A673 (cell line): Measurements from ENCODE around the gene CDH4. TPM values are rescaled to one million over a fixed set of nuclear protein-coding genes. Genes with fewer than 3 reads are reported as not detected.

Experiments used
- BruUV-seq: library from RNA; stranded (reverse); fragments of 400-500 nt; replicated peaks from 2 replicates; lab custom pipeline; 2021; lab: Mats Ljungman, UMichigan
- CTCF ChIA-PET: fragments of 300-600 bp; sonication (Branson Sonifier 250); formaldehyde crosslinking; loops from one replicate; lab custom pipeline; 2022; ENCODE audit warnings: antibody characterized with exemption; lab: Charles Lee
- POLR2A ChIA-PET: fragments of 300-600 bp; sonication (Branson Sonifier 250); formaldehyde crosslinking; loops from one replicate; lab custom pipeline; 2022; ENCODE audit warnings: antibody characterized with exemption; ENCODE audit not compliant: low non-redundant PET; lab: Charles Lee
- DNase-seq: peaks from one replicate; pipeline ENCODE4 v3.0.0-alpha.2; 2015; ENCODE audit warnings: low spot score
- H3K27ac ChIP-seq: fragments of 200-600 bp; sonication (generic); 2 replicates; pipeline ENCODE4 v1.5.1; 2016; ENCODE audit warnings: mixed run types, low read depth, mild to moderate bottlenecking, mixed read lengths, antibody characterized with exemption, low read length; ENCODE audit not compliant: poor library complexity, severe bottlenecking
- H3K27me3 ChIP-seq: fragments of 200-600 bp; sonication (generic); replicated peaks from 2 replicates; pipeline ENCODE4 v1.6.1; 2017; ENCODE audit warnings: mixed run types, low read depth, mild to moderate bottlenecking, mixed read lengths, antibody characterized with exemption, low read length; ENCODE audit not compliant: insufficient read depth, poor library complexity
- H3K36me3 ChIP-seq: fragments of 200-600 bp; sonication (generic); 2 replicates; pipeline ENCODE4 v1.6.1; 2016; ENCODE audit warnings: mixed run types, mild to moderate bottlenecking, mixed read lengths, antibody characterized with exemption, low read length; ENCODE audit not compliant: insufficient read depth, poor library complexity, severe bottlenecking
- H3K4me1 ChIP-seq: fragments of 200-600 bp; sonication (generic); 2 replicates; pipeline ENCODE4 v1.6.1; 2017; ENCODE audit warnings: mixed run types, mild to moderate bottlenecking, mixed read lengths, antibody characterized with exemption, low read length; ENCODE audit not compliant: insufficient read depth, poor library complexity, severe bottlenecking
- H3K4me3 ChIP-seq: fragments of 200-600 bp; sonication (generic); 2 replicates; pipeline ENCODE4 v1.5.1; 2016; ENCODE audit warnings: low read depth, mixed run types, mild to moderate bottlenecking, mixed read lengths, low read length; ENCODE audit not compliant: poor library complexity, severe bottlenecking
- H3K9me3 ChIP-seq: fragments of 200-600 bp; sonication (generic); 2 replicates; pipeline ENCODE4 v1.6.1; 2016; ENCODE audit warnings: mixed run types, low read depth, mild to moderate bottlenecking, mixed read lengths, antibody characterized with exemption, low read length; ENCODE audit not compliant: poor library complexity, severe bottlenecking
- EZH2 ChIP-seq: fragments of 200-600 bp; sonication (generic); IDR thresholded peaks from 2 replicates; pipeline ENCODE4 v1.6.1; 2017; ENCODE audit warnings: borderline replicate concordance, low read depth, mild to moderate bottlenecking, mixed read lengths, antibody characterized with exemption, low read length; ENCODE audit not compliant: poor library complexity, severe bottlenecking
- intact Hi-C: fragments of 100-400 bp; cut with micrococcal nuclease; formaldehyde crosslinking; loops from one replicate; pipeline ENCODE4 v1.10.0; 2022; ENCODE audit not compliant: unreplicated experiment
- total RNA-seq: library from RNA; stranded (reverse); gene quantifications from 2 replicates; pipeline ENCODE4 v1.2.3, GENCODE V29; 2021
- TF ChIP-seq, protein P1 (sequence below): fragments of 300-800, 200-600 bp; sonication (generic); conservative IDR thresholded peaks from 2 replicates; pipeline ENCODE4 v1.5.1; 2017; ENCODE audit warnings: low read depth, mild to moderate bottlenecking, antibody characterized with exemption, low read length, moderate library complexity, mixed read lengths

CDH4 gene
- total RNA-seq, 1 experiment from 2014 or later, result 8.3 TPM

DNA sequence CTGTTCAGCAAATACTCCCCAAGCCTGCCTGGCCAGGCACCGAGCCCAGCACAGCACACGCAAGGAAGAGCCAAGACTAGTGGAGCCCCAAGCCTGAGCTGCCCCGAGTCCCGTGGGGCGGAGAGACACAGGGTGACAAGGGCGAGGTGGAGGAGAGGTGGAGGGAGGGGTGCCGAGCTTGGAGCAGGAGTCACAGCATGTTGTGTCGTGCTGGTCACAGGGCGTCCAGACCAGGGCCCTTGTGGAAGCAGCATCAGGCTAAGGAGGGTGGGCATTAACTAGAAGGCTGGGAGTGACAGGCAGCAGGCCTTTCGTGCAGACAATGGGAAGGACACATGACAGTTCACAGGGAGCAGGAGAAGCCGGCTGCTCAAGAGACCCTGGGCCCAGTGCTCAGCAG, 422.1 kb downstream of the CDH4 start:
- CTCF ChIA-PET, result no interaction called here
- POLR2A ChIA-PET, result no interaction called here
- no peak overlapping the region for H3K27ac ChIP-seq
- intact Hi-C loops, result no loop called here
- peaks cover 11% of the 10 kb centered on the region for H3K27me3 ChIP-seq
- no TSS peak for BruUV-seq
- no peak for DNase-seq
- H3K4me3 ChIP-seq, result no peak overlapping the region
- TF ChIP-seq EZH2, result no peak
- TF ChIP-seq, protein P1, sequence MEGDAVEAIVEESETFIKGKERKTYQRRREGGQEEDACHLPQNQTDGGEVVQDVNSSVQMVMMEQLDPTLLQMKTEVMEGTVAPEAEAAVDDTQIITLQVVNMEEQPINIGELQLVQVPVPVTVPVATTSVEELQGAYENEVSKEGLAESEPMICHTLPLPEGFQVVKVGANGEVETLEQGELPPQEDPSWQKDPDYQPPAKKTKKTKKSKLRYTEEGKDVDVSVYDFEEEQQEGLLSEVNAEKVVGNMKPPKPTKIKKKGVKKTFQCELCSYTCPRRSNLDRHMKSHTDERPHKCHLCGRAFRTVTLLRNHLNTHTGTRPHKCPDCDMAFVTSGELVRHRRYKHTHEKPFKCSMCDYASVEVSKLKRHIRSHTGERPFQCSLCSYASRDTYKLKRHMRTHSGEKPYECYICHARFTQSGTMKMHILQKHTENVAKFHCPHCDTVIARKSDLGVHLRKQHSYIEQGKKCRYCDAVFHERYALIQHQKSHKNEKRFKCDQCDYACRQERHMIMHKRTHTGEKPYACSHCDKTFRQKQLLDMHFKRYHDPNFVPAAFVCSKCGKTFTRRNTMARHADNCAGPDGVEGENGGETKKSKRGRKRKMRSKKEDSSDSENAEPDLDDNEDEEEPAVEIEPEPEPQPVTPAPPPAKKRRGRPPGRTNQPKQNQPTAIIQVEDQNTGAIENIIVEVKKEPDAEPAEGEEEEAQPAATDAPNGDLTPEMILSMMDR, result no peak
- H3K4me1 ChIP-seq, result no peaks in the 10 kb centered on the region
- H3K36me3 ChIP-seq, result no peaks in the 10 kb centered on the region
- no peaks in the 10 kb centered on the region for H3K9me3 ChIP-seq

DNA sequence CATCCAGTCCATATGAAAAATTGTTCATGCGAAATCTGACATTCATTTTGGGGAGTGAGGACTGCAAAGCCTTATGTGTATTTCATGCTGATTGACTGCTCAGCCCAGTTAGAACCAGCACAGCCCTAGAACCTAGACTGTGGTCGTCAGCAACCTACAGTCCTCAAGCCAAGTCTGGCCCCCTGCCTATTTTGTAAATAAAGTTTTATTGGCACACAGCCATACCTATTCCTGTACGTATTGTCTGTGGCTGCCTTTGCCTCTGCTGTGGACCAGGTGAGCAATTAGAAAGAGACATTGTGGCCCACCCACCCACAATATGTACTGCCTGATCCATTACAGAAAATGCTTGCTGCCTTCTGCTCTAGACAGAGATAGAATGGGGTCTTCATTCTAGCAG, 422.6 kb downstream of the CDH4 start:
- no peak for DNase-seq
- TF ChIP-seq, protein P1, result no peak
- TF ChIP-seq EZH2, result no peak
- Histone ChIP-seq H3K27me3 (peaks cover 9% of the 10 kb centered on the region), H3K27ac (no peak overlapping the region), H3K4me3 (no peak overlapping the region), H3K36me3 (no peaks in the 10 kb centered on the region), H3K4me1 (no peaks in the 10 kb centered on the region), H3K9me3 (no peaks in the 10 kb centered on the region)
- BruUV-seq, result no TSS peak
- ChIA-PET CTCF (no interaction called here), POLR2A (no interaction called here)
- intact Hi-C loops, result no loop called here

DNA sequence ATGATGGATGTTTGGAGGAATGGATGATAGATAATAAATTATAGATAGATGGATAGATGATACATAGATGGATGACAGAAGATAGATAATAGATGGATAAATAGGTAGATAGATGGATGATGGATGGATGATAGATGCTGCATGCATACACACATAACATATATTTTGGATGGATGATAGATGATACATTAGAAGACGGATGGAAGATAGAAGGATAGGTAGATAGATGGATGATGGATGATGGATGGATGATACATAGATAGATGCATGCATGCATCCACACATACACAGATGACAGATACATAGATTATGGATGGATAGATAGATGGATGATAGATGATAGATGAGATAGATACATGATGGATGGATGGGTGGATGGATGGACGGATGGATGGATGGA, 425.9 kb downstream of the CDH4 start:
- TF ChIP-seq EZH2, result no peak
- TF ChIP-seq, protein P1, result no peak
- intact Hi-C loops, result no loop called here
- H3K9me3 ChIP-seq, result no peaks in the 10 kb centered on the region
- ChIA-PET POLR2A (no interaction called here), CTCF (no interaction called here)
- H3K27me3 ChIP-seq, result peaks cover 35% of the 10 kb centered on the region
- no peak overlapping the region for H3K4me3 ChIP-seq
- BruUV-seq, result no TSS peak
- no peaks in the 10 kb centered on the region for H3K36me3 ChIP-seq
- no peak for DNase-seq
- H3K4me1 ChIP-seq, result no peaks in the 10 kb centered on the region
- H3K27ac ChIP-seq, result no peak overlapping the region
